Measurements from ENCODE around the gene NSFL1C.
A peak's percentile ranks its signal among the peaks of the same experiment; 100 is the strongest.

DNA sequence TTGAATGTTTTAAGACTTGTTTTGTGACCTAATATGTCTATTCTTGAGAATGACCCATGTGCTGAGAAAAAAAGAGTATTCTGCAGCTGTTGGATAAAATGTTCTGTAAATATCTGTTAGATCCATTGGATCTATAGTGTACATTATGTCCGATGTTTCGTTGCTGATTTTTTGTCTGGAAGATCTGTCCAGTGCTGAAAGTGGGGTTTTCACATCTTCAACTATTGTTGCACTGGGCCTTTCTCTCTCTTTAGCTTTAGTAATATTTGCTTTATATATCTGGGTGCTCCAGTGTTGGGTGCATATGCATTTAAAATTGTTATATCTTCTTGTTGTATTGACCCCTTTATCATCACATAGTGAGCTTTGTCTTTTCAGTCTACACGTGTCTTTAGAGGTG is 30.3 kb upstream of the NSFL1C start:
- TF ChIP-seq CREB1 (CRISPR knock-in tag; IDR thresholded peaks at IDR 0.05; ENCODE audit: low read depth) = no peak
- no peak for TF ChIP-seq ZNF114 (CRISPR knock-in tag; IDR thresholded peaks at IDR 0.05)
- TF ChIP-seq, protein P1, sequence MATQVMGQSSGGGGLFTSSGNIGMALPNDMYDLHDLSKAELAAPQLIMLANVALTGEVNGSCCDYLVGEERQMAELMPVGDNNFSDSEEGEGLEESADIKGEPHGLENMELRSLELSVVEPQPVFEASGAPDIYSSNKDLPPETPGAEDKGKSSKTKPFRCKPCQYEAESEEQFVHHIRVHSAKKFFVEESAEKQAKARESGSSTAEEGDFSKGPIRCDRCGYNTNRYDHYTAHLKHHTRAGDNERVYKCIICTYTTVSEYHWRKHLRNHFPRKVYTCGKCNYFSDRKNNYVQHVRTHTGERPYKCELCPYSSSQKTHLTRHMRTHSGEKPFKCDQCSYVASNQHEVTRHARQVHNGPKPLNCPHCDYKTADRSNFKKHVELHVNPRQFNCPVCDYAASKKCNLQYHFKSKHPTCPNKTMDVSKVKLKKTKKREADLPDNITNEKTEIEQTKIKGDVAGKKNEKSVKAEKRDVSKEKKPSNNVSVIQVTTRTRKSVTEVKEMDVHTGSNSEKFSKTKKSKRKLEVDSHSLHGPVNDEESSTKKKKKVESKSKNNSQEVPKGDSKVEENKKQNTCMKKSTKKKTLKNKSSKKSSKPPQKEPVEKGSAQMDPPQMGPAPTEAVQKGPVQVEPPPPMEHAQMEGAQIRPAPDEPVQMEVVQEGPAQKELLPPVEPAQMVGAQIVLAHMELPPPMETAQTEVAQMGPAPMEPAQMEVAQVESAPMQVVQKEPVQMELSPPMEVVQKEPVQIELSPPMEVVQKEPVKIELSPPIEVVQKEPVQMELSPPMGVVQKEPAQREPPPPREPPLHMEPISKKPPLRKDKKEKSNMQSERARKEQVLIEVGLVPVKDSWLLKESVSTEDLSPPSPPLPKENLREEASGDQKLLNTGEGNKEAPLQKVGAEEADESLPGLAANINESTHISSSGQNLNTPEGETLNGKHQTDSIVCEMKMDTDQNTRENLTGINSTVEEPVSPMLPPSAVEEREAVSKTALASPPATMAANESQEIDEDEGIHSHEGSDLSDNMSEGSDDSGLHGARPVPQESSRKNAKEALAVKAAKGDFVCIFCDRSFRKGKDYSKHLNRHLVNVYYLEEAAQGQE (IDR thresholded peaks at IDR 0.05; ENCODE audit: unreplicated experiment) = peak; percentile 11
- TF ChIP-seq, protein P2, sequence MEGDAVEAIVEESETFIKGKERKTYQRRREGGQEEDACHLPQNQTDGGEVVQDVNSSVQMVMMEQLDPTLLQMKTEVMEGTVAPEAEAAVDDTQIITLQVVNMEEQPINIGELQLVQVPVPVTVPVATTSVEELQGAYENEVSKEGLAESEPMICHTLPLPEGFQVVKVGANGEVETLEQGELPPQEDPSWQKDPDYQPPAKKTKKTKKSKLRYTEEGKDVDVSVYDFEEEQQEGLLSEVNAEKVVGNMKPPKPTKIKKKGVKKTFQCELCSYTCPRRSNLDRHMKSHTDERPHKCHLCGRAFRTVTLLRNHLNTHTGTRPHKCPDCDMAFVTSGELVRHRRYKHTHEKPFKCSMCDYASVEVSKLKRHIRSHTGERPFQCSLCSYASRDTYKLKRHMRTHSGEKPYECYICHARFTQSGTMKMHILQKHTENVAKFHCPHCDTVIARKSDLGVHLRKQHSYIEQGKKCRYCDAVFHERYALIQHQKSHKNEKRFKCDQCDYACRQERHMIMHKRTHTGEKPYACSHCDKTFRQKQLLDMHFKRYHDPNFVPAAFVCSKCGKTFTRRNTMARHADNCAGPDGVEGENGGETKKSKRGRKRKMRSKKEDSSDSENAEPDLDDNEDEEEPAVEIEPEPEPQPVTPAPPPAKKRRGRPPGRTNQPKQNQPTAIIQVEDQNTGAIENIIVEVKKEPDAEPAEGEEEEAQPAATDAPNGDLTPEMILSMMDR (conservative IDR thresholded peaks at IDR 0.05; ENCODE audit: low read depth in 2 of 2) = no peak
- no peak for TF ChIP-seq POLR2AphosphoS5 (IDR thresholded peaks at IDR 0.05; ENCODE audit: low read depth)
- TF ChIP-seq, protein P3, sequence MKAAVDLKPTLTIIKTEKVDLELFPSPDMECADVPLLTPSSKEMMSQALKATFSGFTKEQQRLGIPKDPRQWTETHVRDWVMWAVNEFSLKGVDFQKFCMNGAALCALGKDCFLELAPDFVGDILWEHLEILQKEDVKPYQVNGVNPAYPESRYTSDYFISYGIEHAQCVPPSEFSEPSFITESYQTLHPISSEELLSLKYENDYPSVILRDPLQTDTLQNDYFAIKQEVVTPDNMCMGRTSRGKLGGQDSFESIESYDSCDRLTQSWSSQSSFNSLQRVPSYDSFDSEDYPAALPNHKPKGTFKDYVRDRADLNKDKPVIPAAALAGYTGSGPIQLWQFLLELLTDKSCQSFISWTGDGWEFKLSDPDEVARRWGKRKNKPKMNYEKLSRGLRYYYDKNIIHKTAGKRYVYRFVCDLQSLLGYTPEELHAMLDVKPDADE (IDR thresholded peaks at IDR 0.05) = no peak
- no peak for TF ChIP-seq EZH2 (IDR thresholded peaks at IDR 0.05; ENCODE audit: low read depth, unreplicated experiment)
- TF ChIP-seq JUNB (IDR thresholded peaks at IDR 0.05; ENCODE audit: unreplicated experiment) = no peak
- no peak for TF ChIP-seq ZNF331 (CRISPR knock-in tag; IDR thresholded peaks at IDR 0.05; ENCODE audit: low read depth)
- TF ChIP-seq EZH2phosphoT487 (IDR thresholded peaks at IDR 0.05; ENCODE audit: unreplicated experiment) = no peak
- TF ChIP-seq, protein P4, sequence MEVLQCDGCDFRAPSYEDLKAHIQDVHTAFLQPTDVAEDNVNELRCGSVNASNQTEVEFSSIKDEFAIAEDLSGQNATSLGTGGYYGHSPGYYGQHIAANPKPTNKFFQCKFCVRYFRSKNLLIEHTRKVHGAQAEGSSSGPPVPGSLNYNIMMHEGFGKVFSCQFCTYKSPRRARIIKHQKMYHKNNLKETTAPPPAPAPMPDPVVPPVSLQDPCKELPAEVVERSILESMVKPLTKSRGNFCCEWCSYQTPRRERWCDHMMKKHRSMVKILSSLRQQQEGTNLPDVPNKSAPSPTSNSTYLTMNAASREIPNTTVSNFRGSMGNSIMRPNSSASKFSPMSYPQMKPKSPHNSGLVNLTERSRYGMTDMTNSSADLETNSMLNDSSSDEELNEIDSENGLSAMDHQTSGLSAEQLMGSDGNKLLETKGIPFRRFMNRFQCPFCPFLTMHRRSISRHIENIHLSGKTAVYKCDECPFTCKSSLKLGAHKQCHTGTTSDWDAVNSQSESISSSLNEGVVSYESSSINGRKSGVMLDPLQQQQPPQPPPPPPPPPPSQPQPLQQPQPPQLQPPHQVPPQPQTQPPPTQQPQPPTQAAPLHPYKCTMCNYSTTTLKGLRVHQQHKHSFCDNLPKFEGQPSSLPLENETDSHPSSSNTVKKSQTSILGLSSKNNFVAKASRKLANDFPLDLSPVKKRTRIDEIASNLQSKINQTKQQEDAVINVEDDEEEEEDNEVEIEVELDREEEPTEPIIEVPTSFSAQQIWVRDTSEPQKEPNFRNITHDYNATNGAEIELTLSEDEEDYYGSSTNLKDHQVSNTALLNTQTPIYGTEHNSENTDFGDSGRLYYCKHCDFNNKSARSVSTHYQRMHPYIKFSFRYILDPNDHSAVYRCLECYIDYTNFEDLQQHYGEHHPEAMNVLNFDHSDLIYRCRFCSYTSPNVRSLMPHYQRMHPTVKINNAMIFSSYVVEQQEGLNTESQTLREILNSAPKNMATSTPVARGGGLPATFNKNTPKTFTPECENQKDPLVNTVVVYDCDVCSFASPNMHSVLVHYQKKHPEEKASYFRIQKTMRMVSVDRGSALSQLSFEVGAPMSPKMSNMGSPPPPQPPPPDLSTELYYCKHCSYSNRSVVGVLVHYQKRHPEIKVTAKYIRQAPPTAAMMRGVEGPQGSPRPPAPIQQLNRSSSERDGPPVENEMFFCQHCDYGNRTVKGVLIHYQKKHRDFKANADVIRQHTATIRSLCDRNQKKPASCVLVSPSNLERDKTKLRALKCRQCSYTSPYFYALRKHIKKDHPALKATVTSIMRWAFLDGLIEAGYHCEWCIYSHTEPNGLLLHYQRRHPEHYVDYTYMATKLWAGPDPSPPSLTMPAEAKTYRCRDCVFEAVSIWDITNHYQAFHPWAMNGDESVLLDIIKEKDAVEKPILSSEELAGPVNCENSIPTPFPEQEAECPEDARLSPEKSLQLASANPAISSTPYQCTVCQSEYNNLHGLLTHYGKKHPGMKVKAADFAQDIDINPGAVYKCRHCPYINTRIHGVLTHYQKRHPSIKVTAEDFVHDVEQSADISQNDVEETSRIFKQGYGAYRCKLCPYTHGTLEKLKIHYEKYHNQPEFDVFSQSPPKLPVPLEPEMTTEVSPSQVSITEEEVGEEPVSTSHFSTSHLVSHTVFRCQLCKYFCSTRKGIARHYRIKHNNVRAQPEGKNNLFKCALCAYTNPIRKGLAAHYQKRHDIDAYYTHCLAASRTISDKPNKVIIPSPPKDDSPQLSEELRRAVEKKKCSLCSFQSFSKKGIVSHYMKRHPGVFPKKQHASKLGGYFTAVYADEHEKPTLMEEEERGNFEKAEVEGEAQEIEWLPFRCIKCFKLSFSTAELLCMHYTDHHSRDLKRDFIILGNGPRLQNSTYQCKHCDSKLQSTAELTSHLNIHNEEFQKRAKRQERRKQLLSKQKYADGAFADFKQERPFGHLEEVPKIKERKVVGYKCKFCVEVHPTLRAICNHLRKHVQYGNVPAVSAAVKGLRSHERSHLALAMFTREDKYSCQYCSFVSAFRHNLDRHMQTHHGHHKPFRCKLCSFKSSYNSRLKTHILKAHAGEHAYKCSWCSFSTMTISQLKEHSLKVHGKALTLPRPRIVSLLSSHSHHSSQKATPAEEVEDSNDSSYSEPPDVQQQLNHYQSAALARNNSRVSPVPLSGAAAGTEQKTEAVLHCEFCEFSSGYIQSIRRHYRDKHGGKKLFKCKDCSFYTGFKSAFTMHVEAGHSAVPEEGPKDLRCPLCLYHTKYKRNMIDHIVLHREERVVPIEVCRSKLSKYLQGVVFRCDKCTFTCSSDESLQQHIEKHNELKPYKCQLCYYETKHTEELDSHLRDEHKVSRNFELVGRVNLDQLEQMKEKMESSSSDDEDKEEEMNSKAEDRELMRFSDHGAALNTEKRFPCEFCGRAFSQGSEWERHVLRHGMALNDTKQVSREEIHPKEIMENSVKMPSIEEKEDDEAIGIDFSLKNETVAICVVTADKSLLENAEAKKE (CRISPR knock-in tag; IDR thresholded peaks at IDR 0.05) = no peak
- no peak for TF ChIP-seq STAT1 (IDR thresholded peaks at IDR 0.05; ENCODE audit: unreplicated experiment)
